Measurements from ENCODE around the gene NXNL1. TPM values are rescaled to one million over a fixed set of nuclear protein-coding genes. Genes with fewer than 3 reads are reported as not detected.

NXNL1 gene
- total and polyA plus RNA-seq, 9 of the 15 experiments (the other 6 are each of a cell fraction or from before 2014, with no cell fraction given): not detected

DNA sequence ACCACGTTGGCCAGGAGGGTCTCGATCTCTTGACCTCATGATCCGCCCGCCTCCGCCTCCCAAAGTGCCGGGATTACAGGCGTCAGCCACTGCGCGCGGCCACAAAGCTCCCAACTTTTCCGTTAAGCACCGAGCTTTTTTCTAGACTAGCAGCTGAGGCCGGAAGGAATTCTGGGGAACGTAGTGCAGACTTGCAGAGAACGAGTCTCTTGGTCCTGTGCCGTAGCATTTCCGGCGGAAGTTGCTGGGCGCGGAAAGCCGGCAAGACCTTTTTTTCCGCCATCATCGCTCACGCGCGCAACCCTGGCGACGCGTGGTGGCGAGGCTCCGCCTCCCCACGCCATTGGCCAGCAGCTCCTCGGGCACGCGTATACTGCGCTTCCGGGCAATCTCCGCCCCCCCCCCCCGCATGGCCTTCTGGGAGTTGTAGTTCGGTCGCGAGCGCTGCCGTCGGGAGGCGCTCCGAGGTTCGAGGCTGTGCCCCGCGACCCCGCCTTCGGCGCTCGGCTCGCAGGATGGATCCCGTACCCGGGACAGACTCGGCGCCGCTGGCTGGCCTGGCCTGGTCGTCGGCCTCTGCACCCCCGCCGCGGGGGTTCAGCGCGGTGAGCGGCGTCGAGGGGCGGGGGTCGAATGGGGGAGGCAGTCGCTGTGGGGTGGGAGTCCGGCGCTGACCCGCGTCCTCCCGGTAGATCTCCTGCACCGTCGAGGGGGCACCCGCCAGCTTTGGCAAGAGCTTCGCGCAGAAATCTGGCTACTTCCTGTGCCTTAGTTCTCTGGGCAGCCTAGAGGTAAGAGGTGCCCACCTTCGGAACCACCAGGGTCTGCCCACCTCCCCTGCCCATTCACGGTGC lies 40.9 kb downstream of the NXNL1 start, which contains the start of gene MVB12A (continued):
- TF ChIP-seq, protein P1, sequence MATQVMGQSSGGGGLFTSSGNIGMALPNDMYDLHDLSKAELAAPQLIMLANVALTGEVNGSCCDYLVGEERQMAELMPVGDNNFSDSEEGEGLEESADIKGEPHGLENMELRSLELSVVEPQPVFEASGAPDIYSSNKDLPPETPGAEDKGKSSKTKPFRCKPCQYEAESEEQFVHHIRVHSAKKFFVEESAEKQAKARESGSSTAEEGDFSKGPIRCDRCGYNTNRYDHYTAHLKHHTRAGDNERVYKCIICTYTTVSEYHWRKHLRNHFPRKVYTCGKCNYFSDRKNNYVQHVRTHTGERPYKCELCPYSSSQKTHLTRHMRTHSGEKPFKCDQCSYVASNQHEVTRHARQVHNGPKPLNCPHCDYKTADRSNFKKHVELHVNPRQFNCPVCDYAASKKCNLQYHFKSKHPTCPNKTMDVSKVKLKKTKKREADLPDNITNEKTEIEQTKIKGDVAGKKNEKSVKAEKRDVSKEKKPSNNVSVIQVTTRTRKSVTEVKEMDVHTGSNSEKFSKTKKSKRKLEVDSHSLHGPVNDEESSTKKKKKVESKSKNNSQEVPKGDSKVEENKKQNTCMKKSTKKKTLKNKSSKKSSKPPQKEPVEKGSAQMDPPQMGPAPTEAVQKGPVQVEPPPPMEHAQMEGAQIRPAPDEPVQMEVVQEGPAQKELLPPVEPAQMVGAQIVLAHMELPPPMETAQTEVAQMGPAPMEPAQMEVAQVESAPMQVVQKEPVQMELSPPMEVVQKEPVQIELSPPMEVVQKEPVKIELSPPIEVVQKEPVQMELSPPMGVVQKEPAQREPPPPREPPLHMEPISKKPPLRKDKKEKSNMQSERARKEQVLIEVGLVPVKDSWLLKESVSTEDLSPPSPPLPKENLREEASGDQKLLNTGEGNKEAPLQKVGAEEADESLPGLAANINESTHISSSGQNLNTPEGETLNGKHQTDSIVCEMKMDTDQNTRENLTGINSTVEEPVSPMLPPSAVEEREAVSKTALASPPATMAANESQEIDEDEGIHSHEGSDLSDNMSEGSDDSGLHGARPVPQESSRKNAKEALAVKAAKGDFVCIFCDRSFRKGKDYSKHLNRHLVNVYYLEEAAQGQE (IDR thresholded peaks at IDR 0.05; ENCODE audit: borderline replicate concordance): no peak
- TF ChIP-seq, protein P1 (CRISPR knock-in tag; IDR thresholded peaks at IDR 0.05; ENCODE audit: low read depth): peak; percentile 80; the same call in 1 of the 2 replicates
- no peak for TF ChIP-seq XRCC3 (IDR thresholded peaks at IDR 0.05)
- no peak for TF ChIP-seq BRD4 (IDR thresholded peaks at IDR 0.05)
- no peak; the same call in 1 of the 2 replicates for TF ChIP-seq FOSL1 (tag; conservative IDR thresholded peaks at IDR 0.05)
- TF ChIP-seq HMBOX1 (IDR thresholded peaks at IDR 0.05): no peak; the same call in 1 of the 2 replicates
- TF ChIP-seq YBX1 (IDR thresholded peaks at IDR 0.05): no peak
- TF ChIP-seq MCM5 (IDR thresholded peaks at IDR 0.05; ENCODE audit: low read depth): no peak
- TF ChIP-seq FOXA3 (CRISPR knock-in tag; conservative IDR thresholded peaks at IDR 0.05 in 1 of 2, IDR thresholded peaks at IDR 0.05 in 1 of 2): no peak
- TF ChIP-seq ZNF23 (CRISPR knock-in tag; IDR thresholded peaks at IDR 0.05): no peak
- TF ChIP-seq RBBP5 (IDR thresholded peaks at IDR 0.05; ENCODE audit: borderline replicate concordance, insufficient read depth, low read length, poor library complexity, severe bottlenecking): peak; percentile 64
- peak; percentile 38 for TF ChIP-seq NEUROD1 (IDR thresholded peaks at IDR 0.05; ENCODE audit: borderline replicate concordance, low read depth, low read length, partially characterized antibody)
- TF ChIP-seq MTA1 (IDR thresholded peaks at IDR 0.05; ENCODE audit: borderline replicate concordance): peak; percentile 85; the same call in 1 of the 2 replicates
- TF ChIP-seq LCOR (CRISPR knock-in tag; IDR thresholded peaks at IDR 0.05): peak; percentile 65; the same call in 1 of the 2 replicates
- TF ChIP-seq, protein P2, sequence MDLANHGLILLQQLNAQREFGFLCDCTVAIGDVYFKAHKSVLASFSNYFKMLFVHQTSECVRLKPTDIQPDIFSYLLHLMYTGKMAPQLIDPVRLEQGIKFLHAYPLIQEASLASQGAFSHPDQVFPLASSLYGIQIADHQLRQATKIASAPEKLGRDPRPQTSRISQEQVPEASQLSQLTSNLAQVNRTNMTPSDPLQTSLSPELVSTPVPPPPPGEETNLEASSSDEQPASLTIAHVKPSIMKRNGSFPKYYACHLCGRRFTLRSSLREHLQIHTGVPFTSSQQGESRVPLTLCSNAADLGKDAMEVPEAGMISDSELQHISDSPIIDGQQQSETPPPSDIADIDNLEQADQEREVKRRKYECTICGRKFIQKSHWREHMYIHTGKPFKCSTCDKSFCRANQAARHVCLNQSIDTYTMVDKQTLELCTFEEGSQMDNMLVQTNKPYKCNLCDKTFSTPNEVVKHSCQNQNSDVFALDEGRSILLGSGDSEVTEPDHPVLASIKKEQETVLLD (IDR thresholded peaks at IDR 0.05): peak; percentile 33; the same call in 1 of the 2 replicates
- no peak for TF ChIP-seq ZNF586 (CRISPR knock-in tag; conservative IDR thresholded peaks at IDR 0.05)
- peak; percentile 22 for TF ChIP-seq U2AF1 (optimal IDR thresholded peaks at IDR 0.05; ENCODE audit: low read depth, low read length)
